Prostate gland (tissue), 2 donors: ENCODE data around the gene ZNF280C.

Experiments used
- CTCF ChIP-seq, 4 experiments: fragments of 200-600 bp in 2 of 4; fragments of 450-650 bp in 2 of 4; sonication (generic) in 2 of 4; IDR thresholded peaks; 1 replicate in 3 of 4; 2 replicates in 1 of 4; pipeline ENCODE4 v1.5.1; 2016 to 2019; ENCODE audit warnings: antibody characterized with exemption in 4 of 4, mild to moderate bottlenecking in 2 of 4, moderate library complexity in 2 of 4
- POLR2A ChIP-seq: fragments of 450-650 bp; IDR thresholded peaks from one replicate; pipeline ENCODE4 v1.6.1; 2016; ENCODE audit warnings: antibody characterized with exemption, mild to moderate bottlenecking

- TF ChIP-seq CTCF (IDR thresholded peaks at IDR 0.05) (no peak), POLR2A (no peak)
Observed at GRCh38 chrX:130263016-130263415, 5.7 kb downstream of the ZNF280C start.
